ENCODE data around the gene LPIN3.

Gene LPIN3

GRCh38 chr20:41392871-41393704 is 52.5 kb downstream of the LPIN3 start:
- Histone ChIP-seq H2AFZ (ENCODE audit: low read length) (no peak overlapping the region), H3K4me1 (ENCODE audit: low read length) (no peaks in the 10 kb centered on the region), H3K27ac (ENCODE audit: low read length) (no peak overlapping the region), H3K9me2 (replicated peaks; ENCODE audit: insufficient read depth, low read length) (no peaks in the 10 kb centered on the region), H3K9me3 (replicated peaks; ENCODE audit: insufficient read depth, low read length) (no peaks in the 10 kb centered on the region), H3K36me3 (replicated peaks; ENCODE audit: insufficient read depth, low read length) (no peaks in the 10 kb centered on the region), H3K27me3 (replicated peaks; ENCODE audit: insufficient read depth, low read length) (no peaks in the 10 kb centered on the region), H3K4me3 (ENCODE audit: low read length) (no peak overlapping the region), H3K4me2 (ENCODE audit: low read depth, low read length) (no peak overlapping the region), H4K20me1 (ENCODE audit: insufficient read depth, low read length) (no peaks in the 10 kb centered on the region), H3K79me2 (ENCODE audit: low read length) (no peaks in the 10 kb centered on the region), H3F3A (ENCODE audit: insufficient read depth, low read length) (no peaks in the 10 kb centered on the region), H3K9ac (ENCODE audit: low read length) (no peak overlapping the region)
- TF ChIP-seq EZH2 (optimal IDR thresholded peaks at IDR 0.05; ENCODE audit: low read depth, low read length) (no peak), EZH2phosphoT487 (IDR thresholded peaks at IDR 0.05; ENCODE audit: low read length) (no peak), CTCF (IDR thresholded peaks at IDR 0.05; ENCODE audit: low read length) (no peak)
- no peak for DNase-seq

GRCh38 chr20:41393705-41394066 is 53.1 kb downstream of the LPIN3 start:
- no peak overlapping the region for H3K4me3 ChIP-seq (ENCODE audit: low read length)
- H4K20me1 ChIP-seq (ENCODE audit: insufficient read depth, low read length), result no peaks in the 10 kb centered on the region
- H3K9me3 ChIP-seq (replicated peaks; ENCODE audit: insufficient read depth, low read length), result no peaks in the 10 kb centered on the region
- H3K36me3 ChIP-seq (replicated peaks; ENCODE audit: insufficient read depth, low read length), result no peaks in the 10 kb centered on the region
- no peak overlapping the region for H3K9ac ChIP-seq (ENCODE audit: low read length)
- no peaks in the 10 kb centered on the region for H3K79me2 ChIP-seq (ENCODE audit: low read length)
- no peak overlapping the region for H2AFZ ChIP-seq (ENCODE audit: low read length)
- no peak for DNase-seq
- no peak overlapping the region for H3K27ac ChIP-seq (ENCODE audit: low read length)
- no peaks in the 10 kb centered on the region for H3K27me3 ChIP-seq (replicated peaks; ENCODE audit: insufficient read depth, low read length)
- TF ChIP-seq EZH2 (optimal IDR thresholded peaks at IDR 0.05; ENCODE audit: low read depth, low read length), result no peak
- TF ChIP-seq EZH2phosphoT487 (IDR thresholded peaks at IDR 0.05; ENCODE audit: low read length), result no peak
- no peak for TF ChIP-seq CTCF (IDR thresholded peaks at IDR 0.05; ENCODE audit: low read length)
- H3K4me1 ChIP-seq (ENCODE audit: low read length), result no peaks in the 10 kb centered on the region
- H3F3A ChIP-seq (ENCODE audit: insufficient read depth, low read length), result no peaks in the 10 kb centered on the region
- no peak overlapping the region for H3K4me2 ChIP-seq (ENCODE audit: low read depth, low read length)
- no peaks in the 10 kb centered on the region for H3K9me2 ChIP-seq (replicated peaks; ENCODE audit: insufficient read depth, low read length)

- no peaks in the 10 kb centered on the region for H4K20me1 ChIP-seq (ENCODE audit: insufficient read depth, low read length)
- no peak overlapping the region for H2AFZ ChIP-seq (ENCODE audit: low read length)
- H3F3A ChIP-seq (ENCODE audit: insufficient read depth, low read length), result no peaks in the 10 kb centered on the region
- H3K4me2 ChIP-seq (ENCODE audit: low read depth, low read length), result no peak overlapping the region
- no peaks in the 10 kb centered on the region for H3K9me3 ChIP-seq (replicated peaks; ENCODE audit: insufficient read depth, low read length)
- H3K36me3 ChIP-seq (replicated peaks; ENCODE audit: insufficient read depth, low read length), result no peaks in the 10 kb centered on the region
- no peaks in the 10 kb centered on the region for H3K9me2 ChIP-seq (replicated peaks; ENCODE audit: insufficient read depth, low read length)
- no peak for TF ChIP-seq EZH2phosphoT487 (IDR thresholded peaks at IDR 0.05; ENCODE audit: low read length)
- no peak for TF ChIP-seq CTCF (IDR thresholded peaks at IDR 0.05; ENCODE audit: low read length)
- no peak for TF ChIP-seq EZH2 (optimal IDR thresholded peaks at IDR 0.05; ENCODE audit: low read depth, low read length)
- no peaks in the 10 kb centered on the region for H3K27me3 ChIP-seq (replicated peaks; ENCODE audit: insufficient read depth, low read length)
- no peak overlapping the region for H3K9ac ChIP-seq (ENCODE audit: low read length)
- no peak overlapping the region for H3K4me3 ChIP-seq (ENCODE audit: low read length)
- H3K79me2 ChIP-seq (ENCODE audit: low read length), result no peaks in the 10 kb centered on the region
- DNase-seq, result no peak
- no peak overlapping the region for H3K27ac ChIP-seq (ENCODE audit: low read length)
- no peaks in the 10 kb centered on the region for H3K4me1 ChIP-seq (ENCODE audit: low read length)
Observed at GRCh38 chr20:41394081-41394480, 53.5 kb downstream of the LPIN3 start.
